ENCODE results near the gene GPI. TPM values are rescaled to one million over a fixed set of nuclear protein-coding genes. Genes with fewer than 3 reads are reported as not detected.

The GPI gene
- total and polyA plus RNA-seq, 9 of the 15 experiments (the other 6 are each of a cell fraction or from before 2014, with no cell fraction given): 88.3 to 358 (median 122) TPM

DNA sequence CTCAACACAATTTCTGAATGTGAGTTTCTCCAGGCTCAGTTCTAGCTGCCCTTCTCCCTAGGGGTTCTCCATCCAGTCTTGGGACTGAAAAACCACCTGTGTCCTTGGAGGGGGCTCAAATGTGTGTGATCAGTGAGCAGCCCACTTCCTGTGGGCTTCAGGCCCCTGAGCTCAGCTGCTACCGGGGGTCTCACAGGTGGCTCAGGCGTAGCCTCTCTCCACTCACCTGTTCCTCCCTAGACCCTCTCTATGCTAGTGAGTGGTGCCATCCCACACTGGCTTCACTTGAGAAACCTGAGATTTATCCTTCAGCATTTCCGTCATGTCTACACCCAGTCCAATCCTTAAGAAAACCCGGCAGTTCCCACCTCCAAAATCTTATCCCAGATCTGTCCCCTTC is 39.8 kb upstream of the GPI start:
- Histone ChIP-seq H3K36me3 (ENCODE audit: control insufficient read depth, insufficient read depth, low read length) (peaks cover 39% of the 10 kb centered on the region), H2AFZ (ENCODE audit: low read depth, low read length) (no peak overlapping the region), H3K9me3 (replicated peaks; ENCODE audit: control insufficient read depth, insufficient read depth, low read depth, low read length) (no peaks in the 10 kb centered on the region), H3K4me3 (no peak overlapping the region), H3K9ac (ENCODE audit: insufficient read depth in 1 of 2, low read depth in 2 of 2, low read length in 2 of 2) (no peak overlapping the region; a peak in 1 of 4 replicates), H3K27me3 (ENCODE audit: control insufficient read depth in 2 of 2, insufficient read depth in 2 of 2, low read length in 2 of 2) (no peaks in the 10 kb centered on the region), H3K9me1 (ENCODE audit: control insufficient read depth, insufficient read depth, low read length) (no peaks in the 10 kb centered on the region), H3K79me2 (ENCODE audit: control insufficient read depth, insufficient read depth, low read length) (no peaks in the 10 kb centered on the region), H4K20me1 (replicated peaks; ENCODE audit: control insufficient read depth, insufficient read depth, low read length) (no peaks in the 10 kb centered on the region; the same call in 1 of the 2 replicates), H3K4me1 (replicated peaks in 1 of 2; ENCODE audit: control insufficient read depth in 2 of 2, insufficient read depth in 2 of 2, low read length in 2 of 2) (peaks cover 8 to 17% of the 10 kb centered on the region in 2 experiments; a peak in 4 of 5 replicates), H3K27ac (ENCODE audit: extremely low read depth, low read depth, low read length) (no peak overlapping the region), H3K4me2 (ENCODE audit: insufficient read depth, low read length) (no peak overlapping the region)
- TF ChIP-seq ELF2 (CRISPR knock-in tag; IDR thresholded peaks at IDR 0.05) (no peak), CCAR2 (IDR thresholded peaks at IDR 0.05; ENCODE audit: low read depth, low read length) (no peak), ZNF165 (CRISPR knock-in tag; IDR thresholded peaks at IDR 0.05; ENCODE audit: borderline replicate concordance) (no peak), ADNP (tag; IDR thresholded peaks at IDR 0.05) (no peak), BACH1 (tag; IDR thresholded peaks at IDR 0.05) (no peak), NUFIP1 (IDR thresholded peaks at IDR 0.05; ENCODE audit: partially characterized antibody) (no peak), ARNT (IDR thresholded peaks at IDR 0.05) (no peak)
- TF ChIP-seq, protein P1, sequence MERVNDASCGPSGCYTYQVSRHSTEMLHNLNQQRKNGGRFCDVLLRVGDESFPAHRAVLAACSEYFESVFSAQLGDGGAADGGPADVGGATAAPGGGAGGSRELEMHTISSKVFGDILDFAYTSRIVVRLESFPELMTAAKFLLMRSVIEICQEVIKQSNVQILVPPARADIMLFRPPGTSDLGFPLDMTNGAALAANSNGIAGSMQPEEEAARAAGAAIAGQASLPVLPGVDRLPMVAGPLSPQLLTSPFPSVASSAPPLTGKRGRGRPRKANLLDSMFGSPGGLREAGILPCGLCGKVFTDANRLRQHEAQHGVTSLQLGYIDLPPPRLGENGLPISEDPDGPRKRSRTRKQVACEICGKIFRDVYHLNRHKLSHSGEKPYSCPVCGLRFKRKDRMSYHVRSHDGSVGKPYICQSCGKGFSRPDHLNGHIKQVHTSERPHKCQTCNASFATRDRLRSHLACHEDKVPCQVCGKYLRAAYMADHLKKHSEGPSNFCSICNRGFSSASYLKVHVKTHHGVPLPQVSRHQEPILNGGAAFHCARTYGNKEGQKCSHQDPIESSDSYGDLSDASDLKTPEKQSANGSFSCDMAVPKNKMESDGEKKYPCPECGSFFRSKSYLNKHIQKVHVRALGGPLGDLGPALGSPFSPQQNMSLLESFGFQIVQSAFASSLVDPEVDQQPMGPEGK (CRISPR knock-in tag; IDR thresholded peaks at IDR 0.05; ENCODE audit: borderline replicate concordance): no peak
- WGBS (ENCODE audit: insufficient coverage, low coverage, missing lambda C conversion rate): 92% methylated on average over 4 of the region's 4 CpGs
- POLR2A ChIA-PET: interaction anchor here (0.6 to 4.6 kb wide), 4 partner anchors 8 to 730 kb away, joined by 3 to 24 read pairs (median 4); no protein-coding TSS in a partner anchor
- CTCF ChIA-PET (ENCODE audit: low intra/inter-chr PET ratio): no interaction called here
- ATAC-seq: no peak
- in situ Hi-C loops (cut with MboI) (no loop called here), intact Hi-C loops (cut with micrococcal nuclease) (loop anchor here (5.0 kb wide), 1 partner anchor 68 kb away; no protein-coding TSS in a partner anchor)
- DNase-seq (ENCODE audit: extremely low read depth in 1 of 4, low spot score in 3 of 4): no peak
- FAIRE-seq: no peak
- BruUV-seq (replicated peaks): no TSS peak

Measured in K562 (cell line).